GM23338 (cell line): ENCODE results near the gene ASIC5. TPM values are rescaled to one million over a fixed set of nuclear protein-coding genes. Genes with fewer than 3 reads are reported as not detected.

Source experiments
- ATAC-seq: fragments of 200-7000 bp; cut with Tn5 transposase; 3 replicates; pipeline ENCODE4 v1.9.1; 2020
- DNase-seq: peaks from one replicate; pipeline ENCODE4 v3.0.0-alpha.2; 2015; ENCODE audit warnings: low spot score
- H2AFZ ChIP-seq: fragments of 200-600 bp; sonication (generic); 2 replicates; pipeline ENCODE4 v1.8.0; 2016; ENCODE audit warnings: antibody characterized with exemption, mild to moderate bottlenecking, moderate library complexity
- H3F3A ChIP-seq: fragments of 200-600 bp; sonication (generic); replicated peaks from 2 replicates; pipeline ENCODE4 v1.8.0; 2017; ENCODE audit warnings: antibody characterized with exemption, mixed run types, low read depth
- H3K27ac ChIP-seq: fragments of 200-600 bp; sonication (generic); 2 replicates; pipeline ENCODE4 v1.6.1; 2016; ENCODE audit warnings: low read depth
- H3K27me3 ChIP-seq: fragments of 200-600 bp; sonication (generic); 2 replicates; pipeline ENCODE4 v1.8.0; 2016; ENCODE audit warnings: mild to moderate bottlenecking, mixed run types, moderate library complexity; ENCODE audit not compliant: insufficient read depth
- H3K36me3 ChIP-seq: fragments of 200-600 bp; sonication (generic); 2 replicates; pipeline ENCODE4 v1.8.0; 2016; ENCODE audit warnings: mild to moderate bottlenecking; ENCODE audit not compliant: insufficient read depth
- H3K4me1 ChIP-seq: fragments of 200-600 bp; sonication (generic); 2 replicates; pipeline ENCODE4 v1.8.0; 2016; ENCODE audit warnings: mild to moderate bottlenecking, moderate library complexity; ENCODE audit not compliant: insufficient read depth
- H3K4me2 ChIP-seq: fragments of 200-600 bp; sonication (generic); 2 replicates; pipeline ENCODE4 v1.7.1; 2017; ENCODE audit warnings: mixed run types
- H3K4me3 ChIP-seq: fragments of 200-600 bp; sonication (generic); 2 replicates; pipeline ENCODE4 v1.6.1; 2016; ENCODE audit warnings: mixed run types
- H3K79me2 ChIP-seq: fragments of 200-600 bp; sonication (generic); replicated peaks from 2 replicates; pipeline ENCODE4 v1.8.0; 2017; ENCODE audit warnings: mild to moderate bottlenecking; ENCODE audit not compliant: insufficient read depth
- H3K9me2 ChIP-seq: fragments of 200-600 bp; sonication (generic); 2 replicates; pipeline ENCODE4 v1.8.0; 2017; ENCODE audit not compliant: insufficient read depth
- H4K20me1 ChIP-seq: fragments of 200-600 bp; sonication (generic); replicated peaks from 2 replicates; pipeline ENCODE4 v1.8.0; 2017; ENCODE audit warnings: mild to moderate bottlenecking; ENCODE audit not compliant: insufficient read depth
- H3K27ac Mint-ChIP-seq: 2 replicates; pipeline ENCODE4 v1.8.0; 2020; ENCODE audit warnings: inconsistent platforms, mild to moderate bottlenecking, moderate library complexity, mixed read lengths
- H3K27me3 Mint-ChIP-seq: 3 replicates; pipeline ENCODE4 v1.8.0; 2022; ENCODE audit warnings: low read depth, mild to moderate bottlenecking, moderate library complexity, mixed read lengths, inconsistent platforms; ENCODE audit not compliant: insufficient read depth, poor library complexity
- H3K36me3 Mint-ChIP-seq: 3 replicates; pipeline ENCODE4 v1.8.0; 2021; ENCODE audit warnings: low read depth, mild to moderate bottlenecking, inconsistent platforms, moderate library complexity, mixed read lengths
- H3K4me1 Mint-ChIP-seq: 3 replicates; pipeline ENCODE4 v1.8.0; 2020; ENCODE audit warnings: mild to moderate bottlenecking, inconsistent platforms, mixed read lengths
- H3K4me3 Mint-ChIP-seq: 3 replicates; pipeline ENCODE4 v1.8.0; 2021; ENCODE audit warnings: moderate library complexity, mild to moderate bottlenecking, inconsistent platforms, mixed read lengths
- H3K9me3 Mint-ChIP-seq: 3 replicates; pipeline ENCODE4 v1.8.0; 2020; ENCODE audit warnings: moderate library complexity, mild to moderate bottlenecking, inconsistent platforms, mixed read lengths
- CREB1 ChIP-seq: fragments of 250-450 bp; sonication (Bioruptor Pico); IDR thresholded peaks from 2 replicates; pipeline ENCODE4 v1.5.0; 2020; ENCODE audit warnings: low read depth, mild to moderate bottlenecking, moderate library complexity
- ETS1 ChIP-seq: IDR thresholded peaks from 2 replicates; pipeline ENCODE4 v1.6.1; 2016; ENCODE audit warnings: antibody characterized with exemption
- EZH2 ChIP-seq: fragments of 200-600 bp; sonication (generic); IDR thresholded peaks from one replicate; pipeline ENCODE4 v1.8.0; 2017; ENCODE audit warnings: antibody characterized with exemption, mild to moderate bottlenecking, low read depth; ENCODE audit not compliant: unreplicated experiment
- EZH2phosphoT487 ChIP-seq: fragments of 200-600 bp; sonication (generic); IDR thresholded peaks from one replicate; pipeline ENCODE4 v1.8.1; 2018; ENCODE audit warnings: antibody characterized with exemption; ENCODE audit not compliant: unreplicated experiment
- NANOG ChIP-seq: IDR thresholded peaks from 2 replicates; pipeline ENCODE4 v1.6.1; 2016; ENCODE audit warnings: antibody characterized with exemption, borderline replicate concordance
- STAT1 ChIP-seq: IDR thresholded peaks from one replicate; pipeline ENCODE4 v1.6.1; 2016; ENCODE audit warnings: antibody characterized with exemption; ENCODE audit not compliant: unreplicated experiment
- ZNF331 ChIP-seq: fragments of 250-450 bp; sonication (Bioruptor Pico); IDR thresholded peaks from 2 replicates; pipeline ENCODE4 v1.5.0; 2020; ENCODE audit warnings: low read depth, mild to moderate bottlenecking, moderate library complexity
- ZNF462 ChIP-seq: fragments of 250-450 bp; sonication (Bioruptor Pico); IDR thresholded peaks from 2 replicates; pipeline ENCODE4 v1.5.0; 2020; ENCODE audit warnings: mild to moderate bottlenecking, moderate library complexity
- polyA plus RNA-seq: library from polyadenylated mRNA; unstranded; fragments of >200 nt; fragmentation: Nextera tagmentation; extraction: Ambion mirVana; gene quantifications from 2 replicates; pipeline ENCODE4 v1.2.1, GENCODE V29; 2016
- total RNA-seq: library from RNA; depleted of rRNA; stranded (reverse); fragments of >200 nt; shearing (Covaris generic); gene quantifications from 2 replicates; pipeline ENCODE4 v1.2.3, GENCODE V29; 2014

The ASIC5 gene
- total and polyA plus RNA-seq, 2 experiments from 2014 or later: not detected

GRCh38 chr4:155849042-155849441, 17.0 kb downstream of the ASIC5 start (continued):
- TF ChIP-seq ZNF462 (CRISPR knock-in tag) (no peak), ETS1 (no peak), STAT1 (no peak), EZH2 (no peak), NANOG (no peak), CREB1 (CRISPR knock-in tag) (no peak)

GRCh38 chr4:155846929-155847328, 19.1 kb downstream of the ASIC5 start:
- H3K9me2 ChIP-seq: no peaks in the 10 kb centered on the region
- Mint-ChIP-seq H3K4me1 (peaks cover 2% of the 10 kb centered on the region; the same call in 1 of the 3 replicates), H3K9me3 (peaks cover 52% of the 10 kb centered on the region), H3K36me3 (peaks cover 27% of the 10 kb centered on the region; the same call in 2 of the 3 replicates), H3K27me3 (peaks cover 2% of the 10 kb centered on the region), H3K27ac (no peak overlapping the region), H3K4me3 (no peak overlapping the region)
- H3K79me2 ChIP-seq: no peaks in the 10 kb centered on the region
- no peak overlapping the region for H3K4me2 ChIP-seq
- H2AFZ ChIP-seq: no peak overlapping the region
- H3K36me3 ChIP-seq: peaks cover 20% of the 10 kb centered on the region
- H3K4me3 ChIP-seq: no peak overlapping the region
- no peaks in the 10 kb centered on the region for H3K4me1 ChIP-seq
- no peaks in the 10 kb centered on the region for H3K27me3 ChIP-seq
- no peaks in the 10 kb centered on the region for H3F3A ChIP-seq
- no peaks in the 10 kb centered on the region for H4K20me1 ChIP-seq
- TF ChIP-seq EZH2phosphoT487 (no peak), EZH2 (no peak), ZNF331 (no peak)
- peak; percentile 17 for DNase-seq
- no peak for ATAC-seq
- H3K27ac ChIP-seq: no peak overlapping the region
